ENCODE results near the gene RBM6. TPM values are rescaled to one million over a fixed set of nuclear protein-coding genes. Genes with fewer than 3 reads are reported as not detected.
A peak's percentile ranks its signal among the peaks of the same experiment; 100 is the strongest.

Gene RBM6
- total RNA-seq, 4 donors from 2014 or later = 113 to 148 (median 129) TPM

- Histone ChIP-seq H3K4me3 (replicated peaks in 1 of 3) (no peak overlapping the region), H3K36me3 (peaks cover 54 to 56% of the 10 kb centered on the region in 2 donors), H3K4me1 (peaks cover 8 to 20% of the 10 kb centered on the region in 2 donors), H3K27me3 (no peaks in the 10 kb centered on the region), H3K9me3 (no peaks in the 10 kb centered on the region), H3K27ac (no peak overlapping the region)
- 82 to 90% methylated on average over 3 of the region's 3 CpGs for WGBS, 2 donors
- no peak for TF ChIP-seq CTCF (IDR thresholded peaks at IDR 0.05)
- intact Hi-C loops (cut with DNase I) = no loop called here
- no peak for DNase-seq
These were observed 179.8 kb downstream of the RBM6 start for GRCh38 chr3:50119786-50120185.

GRCh38 chr3:50120364-50121071 is 180.6 kb downstream of the RBM6 start:
- DNase-seq = no peak

GRCh38 chr3:50121072-50122032 is 181.4 kb downstream of the RBM6 start:
- peak; percentile 80 to 83 for DNase-seq

More at GRCh38 chr3:50120364-50121071, 180.6 kb downstream of the RBM6 start:
- intact Hi-C loops (cut with DNase I) = no loop called here
- WGBS, 2 donors = 86 to 87% methylated on average over 4 to 8 of the region's 10 CpGs
- no peaks in the 10 kb centered on the region for H3K27me3 ChIP-seq
- H3K36me3 ChIP-seq = peaks cover 47 to 48% of the 10 kb centered on the region in 2 donors
- no peaks in the 10 kb centered on the region for H3K9me3 ChIP-seq
- no peak overlapping the region for H3K4me3 ChIP-seq (replicated peaks in 1 of 3)
- H3K4me1 ChIP-seq = peaks cover 9 to 25% of the 10 kb centered on the region in 2 donors
- no peak overlapping the region for H3K27ac ChIP-seq
- no peak for TF ChIP-seq POLR2A (IDR thresholded peaks at IDR 0.05)
- TF ChIP-seq CTCF (IDR thresholded peaks at IDR 0.05) = no peak

GRCh38 chr3:50122071-50122470 is 182.1 kb downstream of the RBM6 start:
- peaks cover 25 to 40% of the 10 kb centered on the region in 2 donors for H3K4me1 ChIP-seq
- no peak overlapping the region for H3K4me3 ChIP-seq (replicated peaks in 1 of 3)
- H3K27me3 ChIP-seq = no peaks in the 10 kb centered on the region
- DNase-seq = no peak
- no peak overlapping the region for H3K27ac ChIP-seq
- H3K9me3 ChIP-seq = no peaks in the 10 kb centered on the region
- intact Hi-C loops (cut with DNase I) = loop anchor here (2.0 kb wide), 1 partner anchor 67 kb away; no protein-coding TSS in a partner anchor
- no peak for TF ChIP-seq CTCF (IDR thresholded peaks at IDR 0.05)
- TF ChIP-seq POLR2A (IDR thresholded peaks at IDR 0.05) = no peak
- peaks cover 32 to 33% of the 10 kb centered on the region in 2 donors for H3K36me3 ChIP-seq
- WGBS, 2 donors = 75 to 76% methylated on average over 2 of the region's 2 CpGs

More at GRCh38 chr3:50121072-50122032, 181.4 kb downstream of the RBM6 start:
- TF ChIP-seq CTCF (IDR thresholded peaks at IDR 0.05) (peak; percentile 74 to 96 (median 83)), POLR2A (IDR thresholded peaks at IDR 0.05) (no peak)
- Histone ChIP-seq H3K9me3 (no peaks in the 10 kb centered on the region), H3K4me1 (peaks cover 17 to 33% of the 10 kb centered on the region in 2 donors), H3K27me3 (no peaks in the 10 kb centered on the region), H3K36me3 (peaks cover 39 to 40% of the 10 kb centered on the region in 2 donors), H3K4me3 (replicated peaks in 1 of 3) (no peak overlapping the region), H3K27ac (no peak overlapping the region)
- intact Hi-C loops (cut with DNase I) = loop anchor here (2.0 kb wide), 1 partner anchor 67 kb away; no protein-coding TSS in a partner anchor
- WGBS, 2 donors = 35 to 39% methylated on average over 8 to 10 of the region's 13 CpGs

Data from thyroid gland (tissue), 4 donors.